Nephron progenitor cell (in vitro differentiated cells): Measurements from ENCODE around the gene ADGRB2.

ENCODE experiments used
- DNase-seq: peaks from one replicate; pipeline ENCODE4 v3.0.0; 2021
- H3K27ac Mint-ChIP-seq: 2 replicates; pipeline ENCODE4 v1.8.0; 2021; ENCODE audit warnings: mild to moderate bottlenecking, moderate library complexity, mixed read lengths
- H3K27me3 Mint-ChIP-seq: 2 replicates; pipeline ENCODE4 v1.8.0; 2021; ENCODE audit warnings: mild to moderate bottlenecking, low read depth, mixed read lengths; ENCODE audit not compliant: poor library complexity
- H3K36me3 Mint-ChIP-seq: 2 replicates; pipeline ENCODE4 v1.8.0; 2021; ENCODE audit warnings: low read depth, mixed read lengths
- H3K4me1 Mint-ChIP-seq: 2 replicates; pipeline ENCODE4 v1.8.0; 2021; ENCODE audit warnings: mixed read lengths
- H3K4me3 Mint-ChIP-seq: 2 replicates; pipeline ENCODE4 v1.8.0; 2021; ENCODE audit warnings: mild to moderate bottlenecking, moderate library complexity, mixed read lengths
- H3K9me3 Mint-ChIP-seq: 2 replicates; pipeline ENCODE4 v1.8.0; 2021; ENCODE audit warnings: mild to moderate bottlenecking, moderate library complexity, mixed read lengths
- TF ChIP-seq, protein P1 (sequence below): fragments of 200-600 bp; sonication (generic); IDR thresholded peaks from 2 replicates; pipeline ENCODE4 v1.5.0; 2021; ENCODE audit warnings: antibody characterized with exemption

Gene ADGRB2

DNA sequence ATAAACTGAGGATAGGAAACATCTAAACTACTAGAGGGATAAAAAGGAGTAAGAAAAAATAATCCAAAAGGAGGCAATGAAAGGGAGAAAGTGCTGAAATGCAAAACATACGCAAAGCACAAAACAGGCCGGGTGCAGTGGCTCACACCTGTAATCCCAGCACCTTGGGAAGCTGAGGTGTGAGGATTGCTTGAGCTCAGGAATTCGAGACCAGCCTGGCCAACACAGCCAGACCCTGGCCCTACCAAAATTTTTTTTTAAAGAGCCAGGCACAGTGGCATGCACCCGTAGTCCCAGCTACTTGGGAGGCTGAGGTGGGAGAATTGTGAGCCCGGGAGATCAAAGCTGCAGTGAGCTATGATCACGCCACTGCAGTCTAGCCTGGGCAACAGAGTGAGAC is 41.2 kb upstream of the ADGRB2 start:
- no peak for DNase-seq
- H3K4me3 Mint-ChIP-seq: no peak overlapping the region
- H3K4me1 Mint-ChIP-seq: peaks cover 19% of the 10 kb centered on the region
- H3K9me3 Mint-ChIP-seq: no peaks in the 10 kb centered on the region
- H3K36me3 Mint-ChIP-seq: no peaks in the 10 kb centered on the region
- H3K27me3 Mint-ChIP-seq: peaks cover 15% of the 10 kb centered on the region
- TF ChIP-seq, protein P1, sequence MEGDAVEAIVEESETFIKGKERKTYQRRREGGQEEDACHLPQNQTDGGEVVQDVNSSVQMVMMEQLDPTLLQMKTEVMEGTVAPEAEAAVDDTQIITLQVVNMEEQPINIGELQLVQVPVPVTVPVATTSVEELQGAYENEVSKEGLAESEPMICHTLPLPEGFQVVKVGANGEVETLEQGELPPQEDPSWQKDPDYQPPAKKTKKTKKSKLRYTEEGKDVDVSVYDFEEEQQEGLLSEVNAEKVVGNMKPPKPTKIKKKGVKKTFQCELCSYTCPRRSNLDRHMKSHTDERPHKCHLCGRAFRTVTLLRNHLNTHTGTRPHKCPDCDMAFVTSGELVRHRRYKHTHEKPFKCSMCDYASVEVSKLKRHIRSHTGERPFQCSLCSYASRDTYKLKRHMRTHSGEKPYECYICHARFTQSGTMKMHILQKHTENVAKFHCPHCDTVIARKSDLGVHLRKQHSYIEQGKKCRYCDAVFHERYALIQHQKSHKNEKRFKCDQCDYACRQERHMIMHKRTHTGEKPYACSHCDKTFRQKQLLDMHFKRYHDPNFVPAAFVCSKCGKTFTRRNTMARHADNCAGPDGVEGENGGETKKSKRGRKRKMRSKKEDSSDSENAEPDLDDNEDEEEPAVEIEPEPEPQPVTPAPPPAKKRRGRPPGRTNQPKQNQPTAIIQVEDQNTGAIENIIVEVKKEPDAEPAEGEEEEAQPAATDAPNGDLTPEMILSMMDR: no peak
- no peak overlapping the region for H3K27ac Mint-ChIP-seq

DNA sequence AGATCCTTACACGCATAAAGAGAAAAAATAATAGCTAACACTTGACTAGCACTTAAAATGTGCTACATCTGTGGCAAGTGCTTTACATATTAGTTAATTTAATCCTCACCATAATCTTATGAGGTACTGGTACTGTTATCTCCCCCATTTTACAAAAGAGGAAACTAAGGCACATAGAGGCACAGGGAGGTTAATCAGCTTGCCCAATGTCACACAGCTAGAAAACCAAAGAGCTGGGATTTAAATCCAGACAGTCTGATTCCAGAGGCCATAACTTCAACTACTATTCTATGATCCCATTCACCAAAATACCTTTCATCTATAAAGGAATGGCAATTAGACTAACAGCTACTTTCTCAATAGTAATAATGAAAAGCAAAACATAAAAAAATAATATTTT is 40.0 kb upstream of the ADGRB2 start:
- Mint-ChIP-seq H3K4me1 (peaks cover 30% of the 10 kb centered on the region), H3K9me3 (no peaks in the 10 kb centered on the region), H3K4me3 (no peak overlapping the region), H3K27ac (no peak overlapping the region), H3K27me3 (peaks cover 9% of the 10 kb centered on the region), H3K36me3 (no peaks in the 10 kb centered on the region)
- DNase-seq: no peak
- TF ChIP-seq, protein P1: no peak

DNA sequence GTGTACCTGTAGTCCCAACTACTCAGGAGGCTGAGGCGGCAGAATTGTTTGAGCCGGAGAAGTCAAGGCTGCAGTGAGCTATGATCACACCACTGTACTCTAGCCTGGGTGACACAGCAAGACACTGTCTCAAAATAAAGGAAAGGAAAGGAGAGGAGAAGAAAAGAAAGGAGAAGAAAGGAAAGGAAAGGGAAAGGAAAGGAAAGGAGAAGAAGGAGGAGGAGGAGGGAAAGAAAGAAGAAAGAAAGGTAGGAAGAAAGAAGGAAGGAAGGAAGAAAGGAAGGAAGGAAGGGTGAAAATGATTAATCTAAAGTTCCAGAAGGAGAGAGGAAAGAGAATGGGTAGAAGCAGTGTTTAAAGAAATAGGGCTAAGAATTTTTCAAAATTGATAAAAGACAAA is 39.5 kb upstream of the ADGRB2 start:
- H3K36me3 Mint-ChIP-seq: no peaks in the 10 kb centered on the region

DNA sequence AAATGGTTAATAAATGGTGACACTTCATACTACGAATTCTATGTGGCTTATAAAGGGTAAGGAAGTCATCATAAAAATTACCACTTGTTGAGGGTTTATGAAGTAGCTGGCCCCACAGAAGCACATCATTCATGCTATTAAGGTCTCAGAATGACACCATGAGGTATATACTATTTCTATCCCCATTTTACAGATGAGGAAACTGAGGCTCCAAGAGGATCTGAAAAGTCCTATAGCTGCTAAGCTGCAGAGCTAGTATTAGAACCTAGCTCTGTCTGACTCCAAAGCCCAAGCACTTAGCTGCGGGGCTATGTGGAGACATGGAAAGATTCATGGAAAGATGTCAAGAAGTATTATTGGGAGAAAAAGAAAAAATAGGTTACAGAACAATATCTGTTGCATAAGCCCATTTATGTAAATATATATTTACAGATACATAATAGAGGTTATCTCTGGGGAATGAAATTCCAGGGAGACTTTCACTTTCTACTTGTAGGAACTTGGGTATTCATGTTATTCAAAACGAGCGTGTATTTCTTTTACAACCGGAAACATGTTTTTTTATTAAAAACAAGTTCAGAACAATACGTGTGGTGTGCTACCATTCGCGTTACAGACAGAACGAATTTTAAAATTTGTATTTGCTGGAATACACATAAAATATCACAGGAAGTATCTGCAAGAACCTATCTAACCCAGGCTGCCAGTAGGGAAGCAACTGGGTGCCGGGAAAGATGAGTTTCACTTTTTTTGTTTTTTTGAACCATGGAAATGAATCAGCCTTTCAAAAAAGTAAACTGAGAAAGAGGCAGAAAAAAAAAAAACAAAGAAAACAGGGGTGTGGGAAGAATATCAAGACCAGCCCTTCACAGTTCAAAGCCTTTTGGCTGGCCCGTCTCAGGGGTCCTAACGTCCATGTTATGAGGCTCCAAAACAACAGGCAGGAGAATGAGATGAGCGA is 38.3 kb upstream of the ADGRB2 start:
- H3K4me1 Mint-ChIP-seq: peaks cover 46% of the 10 kb centered on the region
- no peaks in the 10 kb centered on the region for H3K36me3 Mint-ChIP-seq
- peaks cover 13% of the 10 kb centered on the region for H3K27me3 Mint-ChIP-seq
- H3K27ac Mint-ChIP-seq: no peak overlapping the region
- H3K4me3 Mint-ChIP-seq: no peak overlapping the region
- no peaks in the 10 kb centered on the region for H3K9me3 Mint-ChIP-seq
- DNase-seq: no peak
- TF ChIP-seq, protein P1: no peak

More for the DNA sequence above, 39.5 kb upstream of the ADGRB2 start:
- TF ChIP-seq, protein P1: no peak
- Mint-ChIP-seq H3K27me3 (peaks cover 7% of the 10 kb centered on the region), H3K27ac (no peak overlapping the region), H3K4me3 (no peak overlapping the region), H3K9me3 (no peaks in the 10 kb centered on the region), H3K4me1 (peaks cover 35% of the 10 kb centered on the region)
- DNase-seq: no peak

DNA sequence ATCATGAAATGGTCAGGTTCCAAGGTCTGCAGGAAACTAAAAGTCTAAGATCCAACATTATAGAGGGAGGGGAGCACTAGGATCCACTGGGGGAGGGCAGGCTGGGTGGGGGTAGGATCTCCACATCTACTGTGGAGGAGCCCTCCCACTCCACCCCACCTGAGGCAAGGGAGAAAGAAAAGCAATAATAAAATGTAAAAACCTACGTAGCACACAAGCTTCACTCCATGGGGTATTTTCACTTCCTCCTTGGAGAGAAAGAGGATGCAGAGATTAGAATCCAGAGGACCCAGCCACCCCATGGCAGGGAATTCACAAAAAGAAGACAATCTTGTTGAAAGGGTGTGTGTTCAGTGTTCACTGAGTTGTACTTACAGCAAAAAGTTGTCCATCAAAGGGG is 37.3 kb upstream of the ADGRB2 start:
- TF ChIP-seq, protein P1: no peak
- DNase-seq: no peak
- Mint-ChIP-seq H3K9me3 (no peaks in the 10 kb centered on the region), H3K27ac (no peak overlapping the region), H3K4me3 (no peak overlapping the region), H3K27me3 (peaks cover 13% of the 10 kb centered on the region), H3K36me3 (no peaks in the 10 kb centered on the region), H3K4me1 (peaks cover 52% of the 10 kb centered on the region)

DNA sequence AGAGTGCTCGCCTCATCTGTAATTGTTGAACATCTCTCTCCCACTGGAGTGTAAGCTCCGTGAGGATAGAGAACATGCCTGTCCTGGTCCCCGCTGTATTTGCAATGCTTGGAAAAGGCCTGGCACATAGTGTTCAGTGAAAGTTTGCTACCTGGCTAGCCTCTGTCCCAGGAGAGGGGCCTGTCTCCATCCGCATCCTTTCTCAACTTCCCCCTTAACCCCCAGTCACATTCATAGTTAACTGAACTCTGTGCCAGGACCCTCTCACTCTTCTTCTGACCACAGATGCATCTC is 36.5 kb upstream of the ADGRB2 start:
- Mint-ChIP-seq H3K27ac (peak overlapping the region; percentile 20), H3K4me1 (peaks cover 52% of the 10 kb centered on the region), H3K36me3 (no peaks in the 10 kb centered on the region), H3K4me3 (peak overlapping the region; percentile 16), H3K27me3 (peaks cover 13% of the 10 kb centered on the region), H3K9me3 (no peaks in the 10 kb centered on the region)
- no peak for DNase-seq
- TF ChIP-seq, protein P1: no peak
